GM18868 (cell line): ENCODE results near the gene TMEM127.
A peak's percentile ranks its signal among the peaks of the same experiment; 100 is the strongest.
"Not testable (repeated sequence)": the region's sequence is repeated elsewhere in the genome, so short reads cannot be mapped to it uniquely, and the experiment has no call there.

Experiments
- ATAC-seq: cut with Tn5 transposase; IDR thresholded peaks from one replicate; pipeline ENCODE4 v1.9.1; 2021; ENCODE audit warnings: mild to moderate bottlenecking, moderate library complexity; ENCODE audit not compliant: unreplicated experiment

TMEM127 gene

GRCh38 chr2:96265840-96266679 is at the start of gene TMEM127, which contains the start of gene CIAO1:
TMEM127 (minus strand) TSS chr2:96265997; CDS start chr2:96265381, 616 bp downstream.
CIAO1 (plus strand) TSS chr2:96266225; CDS start chr2:96266351, 126 bp downstream.
- peak; percentile 91 for ATAC-seq

GRCh38 chr2:96315005-96315399 is 49.2 kb upstream of the TMEM127 start:
- no peak for ATAC-seq

GRCh38 chr2:96308248-96308647 is 42.5 kb upstream of the TMEM127 start:
- no peak for ATAC-seq

GRCh38 chr2:96306370-96306769 is 40.6 kb upstream of the TMEM127 start:
- ATAC-seq, result no peak

- no peak for ATAC-seq
These were observed 40.1 kb upstream of the TMEM127 start for GRCh38 chr2:96305979-96306308.

GRCh38 chr2:96305091-96305978 is 39.5 kb upstream of the TMEM127 start, which contains the start of gene SNRNP200:
SNRNP200 (minus strand) TSS chr2:96305546; CDS start chr2:96305437, 109 bp downstream.
- peak; percentile 95 for ATAC-seq

- no peak for ATAC-seq
These were observed 38.8 kb upstream of the TMEM127 start for GRCh38 chr2:96304606-96305005.

GRCh38 chr2:96301865-96302264 is 36.1 kb upstream of the TMEM127 start:
- no peak for ATAC-seq

- no peak for ATAC-seq
These were observed 31.1 kb upstream of the TMEM127 start for GRCh38 chr2:96296925-96297324.

GRCh38 chr2:96294271-96294670 is 28.5 kb upstream of the TMEM127 start:
- not testable (repeated sequence) for ATAC-seq

- no peak for ATAC-seq
These were observed 26.0 kb upstream of the TMEM127 start for GRCh38 chr2:96291751-96292150.

GRCh38 chr2:96287273-96287856 is 21.6 kb upstream of the TMEM127 start:
- ATAC-seq, result no peak

- ATAC-seq, result no peak
These were observed 11.1 kb upstream of the TMEM127 start for GRCh38 chr2:96276787-96277499.

- no peak for ATAC-seq
These were observed 8.7 kb upstream of the TMEM127 start for GRCh38 chr2:96274355-96275056.

GRCh38 chr2:96273763-96274162 is 8.0 kb upstream of the TMEM127 start:
- ATAC-seq, result no peak

- no peak for ATAC-seq
These were observed 6.2 kb upstream of the TMEM127 start for GRCh38 chr2:96271995-96272394.

- ATAC-seq, result no peak
These were observed 1.6 kb upstream of the TMEM127 start for GRCh38 chr2:96267159-96267971.

GRCh38 chr2:96265349-96265839 is 403 bp downstream of the TMEM127 start:
- ATAC-seq, result peak; percentile 5
